Stimulated activated CD4-positive, alpha-beta T cell treated with anti-CD3 and anti-CD28 coated beads, TNF-alpha, amount 100 ng/mL, for 24 hours (primary cell): ENCODE measurements around the gene SLFN14.
"Not testable (repeated sequence)": the region's sequence is repeated elsewhere in the genome, so short reads cannot be mapped to it uniquely, and the experiment has no call there.

Source experiments
- DNase-seq, 3 experiments: peaks; one replicate each; pipeline ENCODE4 v3.0.0-alpha.2; 2020; ENCODE audit warnings: low read depth in 3 of 3

The SLFN14 gene

DNA sequence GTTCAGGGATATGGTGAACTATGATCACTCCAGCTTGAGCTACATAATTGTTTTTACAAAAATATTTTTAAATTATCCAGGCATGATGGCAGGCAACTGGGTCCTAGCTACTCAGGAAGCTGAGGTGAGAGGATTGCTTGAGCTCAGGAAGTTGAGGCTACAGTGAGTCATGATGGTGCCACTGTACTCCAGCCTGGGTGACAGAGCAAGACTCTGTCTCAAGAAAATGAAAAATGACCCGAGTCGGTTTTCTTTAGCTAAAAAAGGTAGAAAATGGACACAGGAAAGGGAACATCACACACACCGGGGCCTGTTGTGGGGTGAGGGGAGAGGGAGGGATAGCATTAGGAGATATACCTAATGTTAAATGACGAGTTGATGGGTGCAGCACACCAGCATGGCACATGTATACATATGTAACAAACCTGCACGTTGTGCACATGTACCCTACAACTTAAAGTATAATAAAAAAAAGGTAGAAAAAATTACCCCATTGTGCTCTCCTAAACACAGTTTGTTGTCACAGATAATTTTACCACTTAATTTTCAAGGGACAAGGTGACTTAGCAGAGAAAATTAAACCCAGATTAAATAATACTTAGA, 38.9 kb downstream of the SLFN14 start:
- peak in 2 of 3 experiments; percentile 31 to 34 for DNase-seq

DNA sequence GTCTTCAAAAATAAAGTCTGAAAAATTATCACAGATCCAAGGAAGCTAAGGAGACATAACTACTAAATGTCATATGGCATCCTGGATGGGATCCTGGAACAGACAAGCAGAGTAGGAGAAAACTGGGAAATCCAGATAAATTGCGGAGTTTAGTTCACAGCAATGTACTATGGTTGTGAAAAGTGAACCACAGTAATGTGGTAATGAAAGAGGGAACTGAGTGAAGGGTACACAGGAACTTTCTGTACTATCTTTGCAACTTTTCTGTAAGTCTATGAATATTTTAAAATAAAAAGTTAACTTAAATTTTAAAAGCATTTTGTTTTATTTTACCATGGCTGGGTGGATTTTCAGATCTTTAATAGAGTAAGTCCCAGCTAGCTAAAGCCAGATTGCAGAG, 39.5 kb downstream of the SLFN14 start:
- no peak for DNase-seq

DNA sequence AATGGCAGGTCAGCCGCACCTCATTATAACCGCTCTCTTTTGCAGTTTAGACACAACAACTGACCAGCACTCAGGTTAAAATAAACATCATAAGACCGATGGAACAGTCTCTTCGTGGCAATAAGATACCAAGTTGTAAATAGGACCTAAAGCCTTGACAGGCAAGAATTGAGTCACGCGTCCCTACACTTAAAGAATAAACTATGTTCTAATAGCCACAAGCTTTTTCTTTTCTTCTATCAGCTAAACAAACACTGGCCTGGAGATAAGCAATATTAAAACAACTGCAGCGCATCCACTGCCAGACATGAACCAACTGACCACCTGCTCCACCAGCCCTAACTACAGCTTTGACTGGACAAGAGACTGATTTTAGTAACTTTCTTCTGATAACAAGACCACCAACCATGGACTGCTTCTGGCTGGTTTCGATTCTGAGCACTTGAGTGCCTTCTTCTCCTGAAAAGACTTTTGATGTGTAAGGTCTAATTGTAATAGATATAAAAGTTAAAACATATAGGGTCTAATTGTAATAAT, 40.6 kb downstream of the SLFN14 start:
- DNase-seq = no peak

DNA sequence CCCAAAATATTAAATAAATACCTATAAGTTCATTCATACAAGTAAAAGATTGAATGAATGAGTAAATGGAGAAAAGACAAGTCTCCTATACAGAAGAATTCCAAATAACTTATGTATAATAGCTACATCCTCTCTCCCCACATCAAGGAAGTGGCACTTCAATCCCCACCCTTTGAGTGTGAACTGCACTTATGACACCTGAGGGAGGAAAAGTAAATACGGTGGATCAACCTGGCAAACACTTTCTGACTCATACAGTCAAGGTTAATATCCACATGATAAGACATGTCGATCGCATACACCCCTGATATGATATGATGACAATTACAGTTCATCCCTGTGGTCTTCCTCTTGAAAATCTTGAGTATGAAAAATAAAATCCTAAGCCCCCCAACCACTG, 41.2 kb downstream of the SLFN14 start:
- no peak for DNase-seq

DNA sequence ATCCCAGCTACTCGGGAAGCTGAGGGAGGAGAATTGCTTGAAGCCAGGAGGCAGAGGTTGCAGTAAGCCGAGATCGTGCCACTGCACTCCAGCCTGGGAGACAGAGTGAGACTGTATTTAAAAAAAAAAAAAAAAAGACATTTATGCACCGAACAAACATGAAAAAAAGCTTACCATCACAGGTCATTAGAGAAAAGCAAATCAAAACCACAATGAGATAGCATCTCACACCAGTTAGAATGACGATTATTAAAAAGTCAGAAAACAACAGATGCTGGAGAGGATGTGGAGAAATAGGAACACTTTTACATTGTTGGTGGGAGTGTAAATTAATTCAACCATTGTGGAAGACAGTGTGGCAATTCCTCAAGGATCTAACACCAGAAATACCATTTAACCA, 42.2 kb downstream of the SLFN14 start:
- DNase-seq = not testable (repeated sequence)

DNA sequence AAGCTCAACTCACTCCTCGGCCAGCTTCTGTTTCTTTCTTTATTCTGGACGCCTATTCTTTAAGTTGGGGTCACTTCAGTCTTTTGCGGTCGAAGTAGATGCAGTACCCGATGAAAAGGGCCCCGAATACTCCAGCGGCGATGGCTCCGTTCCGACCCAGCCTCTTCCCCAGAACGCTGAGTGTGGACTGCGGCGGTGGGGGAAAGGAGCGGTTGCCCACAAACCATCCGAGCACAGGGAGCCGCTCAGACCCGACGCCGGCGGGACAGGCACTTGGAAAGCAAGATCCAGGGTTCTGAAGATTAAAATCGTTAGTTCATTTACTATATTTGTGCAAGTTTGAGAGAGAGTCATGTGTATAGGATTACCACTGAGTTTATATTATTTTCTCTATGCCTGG, 45.6 kb downstream of the SLFN14 start:
- DNase-seq = no peak

DNA sequence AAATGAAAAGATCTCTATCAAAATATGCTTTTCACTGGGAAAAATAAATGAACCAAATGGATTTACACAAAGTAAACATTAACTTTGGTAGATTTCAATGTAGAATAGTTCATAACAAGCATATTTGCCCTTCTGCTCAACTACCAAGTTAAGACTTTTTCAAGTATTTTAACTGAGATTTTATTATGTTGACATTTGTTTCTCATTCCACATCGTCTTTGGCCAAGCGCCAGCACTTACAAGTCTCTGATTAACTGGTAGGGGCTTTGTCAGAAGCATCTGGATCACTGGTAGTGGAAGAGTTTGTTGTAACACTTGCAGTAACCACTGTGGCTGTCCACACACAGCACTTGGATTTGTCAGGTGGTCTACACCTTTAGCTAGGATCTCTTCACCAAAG, 46.1 kb downstream of the SLFN14 start:
- no peak for DNase-seq
